ENCODE results near the gene COPG2. TPM values are rescaled to one million over a fixed set of nuclear protein-coding genes. Genes with fewer than 3 reads are reported as not detected.
"Not testable (repeated sequence)": the region's sequence is repeated elsewhere in the genome, so short reads cannot be mapped to it uniquely, and the experiment has no call there.

The COPG2 gene
- total RNA-seq, 1 experiment from 2014 or later = 21.6 TPM

- in situ Hi-C loops (cut with HindIII; ENCODE audit: low pct_unique_long_range_greater_than_20kb, low sequenced_read_pairs) = no loop called here
- DNase-seq (ENCODE audit: low read depth) = peak; percentile 0
Measured at GRCh38 chr7:130595986-130596385, 72.6 kb downstream of the COPG2 start.

DNA sequence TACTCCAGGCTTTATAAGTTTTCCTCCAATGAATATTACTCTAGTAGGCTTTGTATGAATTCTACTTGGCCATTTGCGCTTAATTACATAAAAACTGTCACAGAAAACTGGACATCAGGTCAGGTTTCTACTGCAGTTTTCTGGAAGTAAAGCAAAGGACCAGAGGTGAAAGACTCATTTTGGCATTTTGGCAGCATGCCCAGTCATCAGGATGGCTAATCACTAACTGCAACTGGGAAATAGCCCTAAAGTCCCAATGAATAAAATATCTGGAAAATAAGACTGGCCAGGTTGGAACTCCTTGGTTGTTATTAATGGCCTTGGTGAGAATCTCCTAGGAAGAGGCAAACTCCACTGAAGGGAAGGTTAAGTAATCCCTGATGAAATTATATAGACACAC lies 75.5 kb downstream of the COPG2 start:
- no peak for DNase-seq (ENCODE audit: low read depth)
- in situ Hi-C loops (cut with HindIII; ENCODE audit: low pct_unique_long_range_greater_than_20kb, low sequenced_read_pairs) = no loop called here

DNA sequence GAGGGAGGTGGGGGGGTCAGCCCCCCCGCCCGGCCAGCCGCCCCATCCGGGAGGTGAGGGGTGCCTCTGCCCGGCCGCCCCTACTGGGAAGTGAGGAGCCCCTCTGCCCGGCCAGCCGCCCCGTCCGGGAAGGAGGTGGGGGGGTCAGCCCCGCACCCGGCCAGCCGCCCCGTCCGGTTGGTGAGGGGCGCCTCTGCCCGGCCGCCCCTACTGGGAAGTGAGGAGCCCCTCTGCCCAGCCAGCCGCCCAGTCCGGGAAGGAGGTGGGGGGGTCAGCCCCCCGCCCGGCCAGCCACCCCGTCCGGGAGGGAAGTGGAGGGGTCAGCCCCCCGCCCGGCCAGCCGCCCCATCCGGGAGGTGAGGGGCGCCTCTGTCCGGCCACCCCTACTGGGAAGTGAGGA lies 77.1 kb downstream of the COPG2 start:
- DNase-seq (ENCODE audit: low read depth); in situ Hi-C loops (cut with HindIII; ENCODE audit: low pct_unique_long_range_greater_than_20kb, low sequenced_read_pairs): not testable (repeated sequence)

- DNase-seq (ENCODE audit: low read depth); in situ Hi-C loops (cut with HindIII; ENCODE audit: low pct_unique_long_range_greater_than_20kb, low sequenced_read_pairs): not testable (repeated sequence)
Measured at GRCh38 chr7:130585932-130586331, 82.6 kb downstream of the COPG2 start.

DNA sequence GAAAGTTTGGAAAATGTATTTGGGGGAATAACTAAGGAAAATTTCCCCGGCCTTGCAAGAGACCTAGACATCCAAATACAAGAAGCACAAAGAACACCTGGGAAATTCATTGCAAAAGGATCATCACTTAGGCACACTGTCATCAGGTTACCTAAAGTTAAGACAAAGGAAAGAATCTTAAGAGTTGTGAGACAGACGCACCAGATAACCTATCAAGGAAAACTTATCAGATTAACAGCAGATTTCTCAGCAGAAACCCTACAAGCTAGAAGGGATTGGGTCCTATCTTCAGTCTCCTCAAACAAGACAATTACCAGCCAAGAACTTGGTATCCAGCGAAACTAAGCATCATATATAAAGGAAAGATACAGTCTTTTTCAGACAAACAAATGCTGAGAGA lies 93.4 kb downstream of the COPG2 start:
- DNase-seq (ENCODE audit: low read depth) = not testable (repeated sequence)

GRCh38 chr7:130570144-130570543 lies 98.4 kb downstream of the COPG2 start:
- DNase-seq (ENCODE audit: low read depth); in situ Hi-C loops (cut with HindIII; ENCODE audit: low pct_unique_long_range_greater_than_20kb, low sequenced_read_pairs): not testable (repeated sequence)

More for the DNA sequence above, 93.4 kb downstream of the COPG2 start:
- in situ Hi-C loops (cut with HindIII; ENCODE audit: low pct_unique_long_range_greater_than_20kb, low sequenced_read_pairs) = not testable (repeated sequence)

GRCh38 chr7:130566898-130567280 lies 101.7 kb downstream of the COPG2 start:
- in situ Hi-C loops (cut with HindIII; ENCODE audit: low pct_unique_long_range_greater_than_20kb, low sequenced_read_pairs) = no loop called here
- DNase-seq (ENCODE audit: low read depth) = no peak

- DNase-seq (ENCODE audit: low read depth) = no peak
- in situ Hi-C loops (cut with HindIII; ENCODE audit: low pct_unique_long_range_greater_than_20kb, low sequenced_read_pairs) = no loop called here
Measured at GRCh38 chr7:130566168-130566897, 102.2 kb downstream of the COPG2 start.

GRCh38 chr7:130560972-130561371 lies 107.6 kb downstream of the COPG2 start:
- peak; percentile 2 for DNase-seq (ENCODE audit: low read depth)
- in situ Hi-C loops (cut with HindIII; ENCODE audit: low pct_unique_long_range_greater_than_20kb, low sequenced_read_pairs) = no loop called here

DNA sequence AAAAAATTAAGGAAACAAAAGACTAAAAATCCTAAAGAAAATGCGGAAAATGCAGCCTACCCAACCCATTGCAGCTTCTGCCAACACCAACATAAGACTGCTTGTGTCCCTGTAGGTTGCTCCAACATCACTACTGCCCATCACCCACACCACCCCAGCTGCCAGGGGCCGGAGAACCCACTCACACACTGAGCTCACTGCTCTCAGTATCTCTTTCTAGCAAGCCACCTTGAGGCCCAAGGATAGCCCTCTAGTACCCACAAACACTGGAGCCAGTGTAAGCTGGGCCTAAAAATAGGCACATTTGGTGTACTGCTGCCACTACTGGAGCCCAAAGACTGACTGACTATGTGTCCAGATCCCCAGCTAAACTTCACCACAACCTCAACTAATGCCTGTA lies 109.4 kb downstream of the COPG2 start:
- in situ Hi-C loops (cut with HindIII; ENCODE audit: low pct_unique_long_range_greater_than_20kb, low sequenced_read_pairs) = no loop called here
- no peak for DNase-seq (ENCODE audit: low read depth)

GRCh38 chr7:130554481-130554880 lies 114.1 kb downstream of the COPG2 start:
- in situ Hi-C loops (cut with HindIII; ENCODE audit: low pct_unique_long_range_greater_than_20kb, low sequenced_read_pairs) = no loop called here
- no peak for DNase-seq (ENCODE audit: low read depth)

DNA sequence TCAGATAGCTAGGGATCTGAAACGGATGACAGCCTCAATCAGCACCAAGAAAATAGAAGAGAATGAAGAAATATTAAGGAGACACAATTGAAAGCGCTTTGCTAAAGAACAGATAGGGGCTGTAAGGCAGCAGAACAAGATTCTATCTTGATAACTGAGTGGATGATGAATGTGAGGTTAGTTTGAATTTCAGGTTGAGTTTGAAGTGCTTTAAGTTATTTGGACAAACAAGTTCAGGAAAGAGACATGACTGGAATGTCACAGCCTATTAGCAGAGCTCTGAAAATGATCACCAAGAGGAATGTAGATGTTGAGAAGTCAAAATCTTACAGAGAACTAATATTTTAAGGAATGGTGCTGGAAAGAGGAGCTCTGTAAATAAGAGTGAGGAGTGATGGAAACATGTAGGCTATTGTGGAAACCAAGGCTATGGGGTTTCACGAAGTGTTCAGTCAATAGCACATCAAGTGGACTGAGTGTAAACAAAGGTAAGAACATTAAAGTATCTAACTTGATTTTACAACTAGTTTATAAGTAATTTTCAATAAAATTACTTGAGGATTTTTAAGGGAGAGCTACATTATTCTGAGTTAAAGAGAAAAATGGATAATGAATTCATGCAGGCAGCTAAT lies 115.0 kb downstream of the COPG2 start:
- no peak for DNase-seq (ENCODE audit: low read depth)
- in situ Hi-C loops (cut with HindIII; ENCODE audit: low pct_unique_long_range_greater_than_20kb, low sequenced_read_pairs) = no loop called here

DNA sequence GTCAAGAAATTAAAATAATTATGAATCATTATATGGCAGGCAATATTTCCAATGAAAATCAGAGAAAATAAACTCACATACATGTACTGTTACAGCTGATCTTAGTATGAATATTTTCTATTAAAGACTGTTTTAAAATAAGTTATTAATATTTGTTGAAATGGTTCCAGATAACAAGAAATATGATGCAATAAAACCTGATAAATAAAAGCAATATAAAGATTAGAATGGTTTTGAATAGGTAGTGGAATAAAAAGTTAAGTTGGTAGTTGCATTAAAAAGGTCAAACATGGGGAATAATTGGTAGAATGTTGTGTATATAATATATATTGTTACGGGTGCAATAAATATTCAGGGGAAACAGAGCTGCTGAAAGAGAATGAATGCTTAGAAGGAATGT lies 124.2 kb downstream of the COPG2 start:
- DNase-seq (ENCODE audit: low read depth) = no peak
- in situ Hi-C loops (cut with HindIII; ENCODE audit: low pct_unique_long_range_greater_than_20kb, low sequenced_read_pairs) = no loop called here

GRCh38 chr7:130543487-130544010 lies 125.0 kb downstream of the COPG2 start:
- DNase-seq (ENCODE audit: low read depth) = no peak
- in situ Hi-C loops (cut with HindIII; ENCODE audit: low pct_unique_long_range_greater_than_20kb, low sequenced_read_pairs) = no loop called here

- in situ Hi-C loops (cut with HindIII; ENCODE audit: low pct_unique_long_range_greater_than_20kb, low sequenced_read_pairs); DNase-seq (ENCODE audit: low read depth): not testable (repeated sequence)
Measured at GRCh38 chr7:130542297-130542696, 126.3 kb downstream of the COPG2 start.

DNA sequence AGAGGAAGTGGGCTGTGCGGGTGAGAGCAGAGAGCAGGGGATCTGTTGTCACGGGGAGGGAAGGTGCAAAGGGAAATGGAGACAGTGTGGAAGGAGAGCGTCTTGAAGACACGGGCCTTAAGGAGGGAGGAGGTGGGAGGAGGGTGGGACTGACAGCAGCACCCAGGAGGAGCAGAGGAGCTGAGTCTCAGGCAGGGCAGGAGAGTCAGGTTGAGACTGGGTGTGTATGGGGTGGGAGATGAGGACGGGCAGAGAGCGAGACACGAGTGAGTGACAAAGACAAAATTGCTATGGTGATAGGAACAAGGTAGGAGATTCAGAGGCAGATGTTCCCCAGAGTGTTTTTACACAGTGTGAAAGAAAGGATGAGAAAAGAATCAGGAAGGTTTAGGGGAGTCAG lies 127.3 kb downstream of the COPG2 start:
- in situ Hi-C loops (cut with HindIII; ENCODE audit: low pct_unique_long_range_greater_than_20kb, low sequenced_read_pairs); DNase-seq (ENCODE audit: low read depth): not testable (repeated sequence)

GRCh38 chr7:130537894-130538293 lies 130.7 kb downstream of the COPG2 start:
- in situ Hi-C loops (cut with HindIII; ENCODE audit: low pct_unique_long_range_greater_than_20kb, low sequenced_read_pairs); DNase-seq (ENCODE audit: low read depth): not testable (repeated sequence)

DNA sequence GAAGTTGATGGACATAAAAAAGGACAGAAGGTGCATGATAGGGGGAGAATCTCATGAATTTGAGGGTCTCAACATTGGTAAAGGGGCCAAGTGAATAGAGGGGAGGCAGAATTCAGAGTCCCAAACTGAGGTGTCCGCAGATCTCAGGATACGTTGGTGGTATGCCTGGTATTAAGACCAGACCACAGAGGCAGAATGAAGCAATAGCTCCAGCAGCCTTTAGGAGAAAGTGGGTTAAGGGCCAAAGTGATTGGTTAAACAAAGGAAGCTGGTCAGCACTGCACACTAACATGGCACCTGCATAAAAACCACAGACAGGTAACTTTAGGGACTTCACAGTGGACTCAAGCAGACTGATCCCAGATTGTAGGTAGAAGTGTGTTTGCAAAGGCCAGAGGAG lies 139.1 kb downstream of the COPG2 start:
- in situ Hi-C loops (cut with HindIII; ENCODE audit: low pct_unique_long_range_greater_than_20kb, low sequenced_read_pairs) = no loop called here
- DNase-seq (ENCODE audit: low read depth) = no peak

DNA sequence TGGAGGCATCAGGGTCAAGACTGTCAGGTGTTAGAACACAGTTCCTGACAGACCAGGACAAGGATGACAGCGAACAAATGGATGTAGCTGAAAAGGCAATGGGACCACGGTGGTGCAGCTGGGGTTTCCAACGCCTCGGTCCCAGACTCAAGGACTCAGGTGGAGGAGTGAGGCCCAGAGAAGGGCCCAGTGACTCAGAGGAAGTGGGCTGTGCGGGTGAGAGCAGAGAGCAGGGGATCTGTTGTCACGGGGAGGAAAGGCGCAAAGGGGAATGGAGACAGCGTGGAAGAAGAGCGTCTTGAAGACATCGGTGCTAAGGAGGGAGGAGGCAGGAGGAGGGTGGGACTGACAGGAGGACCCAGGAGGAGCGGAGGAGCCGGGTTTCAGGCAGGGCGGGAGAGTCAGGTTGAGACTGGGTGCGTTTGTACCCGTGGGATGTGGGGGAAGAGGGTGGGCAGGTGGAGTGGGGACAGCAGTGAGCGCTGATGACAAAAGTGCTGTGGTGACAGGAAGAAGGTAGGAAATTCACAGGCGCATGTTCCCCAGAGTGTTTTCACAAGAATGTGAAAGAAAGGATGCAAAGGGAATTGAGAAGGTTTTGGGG lies 140.7 kb downstream of the COPG2 start:
- DNase-seq (ENCODE audit: low read depth); in situ Hi-C loops (cut with HindIII; ENCODE audit: low pct_unique_long_range_greater_than_20kb, low sequenced_read_pairs): not testable (repeated sequence)
